Heart right ventricle (tissue), 16 donors: ENCODE data around the gene TSR1. TPM values are rescaled to one million over a fixed set of nuclear protein-coding genes. Genes with fewer than 3 reads are reported as not detected.

Experiments
- ATAC-seq, 8 donors: fragments of 200-7000 bp; cut with Tn5 transposase; one replicate each; pipeline ENCODE4 v1.9.1; 2020; ENCODE audit warnings: mild to moderate bottlenecking in 8 of 8, moderate library complexity in 8 of 8, moderate number of reproducible peaks in 1 of 8
- DNase-seq, 2 donors: peaks; one replicate each; pipeline ENCODE4 v3.0.0-alpha.2; 2020
- H3K27ac ChIP-seq, 10 donors: fragments of 200-600 bp; sonication (generic) in 2 of 10; one replicate each; pipeline versions ENCODE4 v1.5.0 to v1.8.0; 2020 to 2022; ENCODE audit warnings: mild to moderate bottlenecking in 3 of 10
- H3K27me3 ChIP-seq, 7 donors: fragments of 200-600 bp; one replicate each; pipeline ENCODE4 v1.8.0; 2021 to 2022; ENCODE audit warnings: mild to moderate bottlenecking in 2 of 7
- H3K36me3 ChIP-seq, 9 donors: fragments of 200-600 bp; sonication (generic) in 1 of 9; one replicate each; pipeline versions ENCODE4 v1.5.0 to v1.8.0; 2020 to 2022; ENCODE audit warnings: mild to moderate bottlenecking in 2 of 9
- H3K4me1 ChIP-seq, 9 donors: fragments of 200-600 bp; sonication (generic) in 1 of 9; one replicate each; pipeline versions ENCODE4 v1.5.0 to v1.8.0; 2020 to 2022; ENCODE audit warnings: mild to moderate bottlenecking in 4 of 9
- H3K4me3 ChIP-seq, 10 donors: fragments of 200-600 bp; sonication (generic) in 2 of 10; one replicate each; pipeline versions ENCODE4 v1.5.0 to v1.8.0; 2020 to 2022; ENCODE audit warnings: mild to moderate bottlenecking in 7 of 10, moderate library complexity in 2 of 10
- H3K9me3 ChIP-seq, 11 donors: fragments of 200-600 bp in 10 of 11; sonication (generic) in 2 of 11; one replicate each; pipeline versions ENCODE4 v1.5.0 to v1.8.0; 2013 to 2022; ENCODE audit warnings: mild to moderate bottlenecking in 2 of 11, control low read depth in 1 of 11, moderate library complexity in 1 of 11
- WGBS, 2 donors: extraction: QIAGEN DNeasy Blood & Tissue Kit; methylation state at CpG; one replicate each; pipeline ENCODE4 v1.1.7; 2013; ENCODE audit warnings: inconsistent platforms in 1 of 2; 5-methylcytosine and 5-hydroxymethylcytosine counted together
- intact Hi-C, 10 donors: fragments of 100-400 bp; cut with DNase I; formaldehyde crosslinking; loops; one replicate each; pipeline versions ENCODE4 v1.11.1 to v1.14.2; 2022
- polyA plus RNA-seq, 2 donors: library from polyadenylated mRNA; stranded (reverse); fragments of 200-250 nt; gene quantifications; one replicate each; pipeline ENCODE4 v1.2.3, GENCODE V29; 2013
- total RNA-seq, 10 donors: library from RNA; stranded (reverse); fragmentation: NEBNext Ultra II Directional in 3 of 10; extraction: Animal tissue kit (Norgen Biotek cat#: 25700) in 3 of 10; gene quantifications; one replicate each; pipeline versions ENCODE4 v1.2.1 to v1.2.4, GENCODE V29; 2021 to 2023
- TF ChIP-seq, protein P1 (sequence below), 9 donors: fragments of 200-600 bp; sonication (generic) in 2 of 9; IDR thresholded peaks; one replicate each; pipeline versions ENCODE4 v1.5.0 to v1.8.0; 2021 to 2022; ENCODE audit warnings: antibody characterized with exemption in 9 of 9, mild to moderate bottlenecking in 5 of 9, moderate library complexity in 1 of 9
- donor health status: Arrhythmogenic right ventricular cardiomyopathy.
- donor health status: ischemic (EF 13 %, LVEDD 7.1; RV severe dilation, severe dysfunction).
- donor health status: healthy with polysubstance abuse.
- donor health status: DM: no; HTN: yes; CAD: no.
- donor health status: DM: no; HTN: no; CAD: no.
- donor health status: ischemic (EF 25% LVEDD 6.9; RV normal size, moderate dysfunction).
- donor health status: ischemic (EF 25% LVEDD 5.7; RV mildly dilated, moderate dysfunction).
- donor health status: healthy.
- donor health status: DM: yes; HTN: yes; CAD: no.
- donor health status: Ischemic cardiomyopathy.
- donor health status: ischemic (EF 35%, LVEDD 5.7; RV mildly dilated, moderate dysfunction).
- donor health status: nonischemic (EF 11% LVEDD 7.7; RV severe dilation, severe dysfunction).
- donor health status: DM: yes; HTN: yes; CAD: no.
- donor health status: PGD.
- donor health status: ischemic (EF 29% LVEDD 5.4; RV normal size, mild dysfunction).
- donor health status: nonischemic (EF 23%, LVEDD 6.1; RV moderate dilation, normal function).

The TSR1 gene
- total and polyA plus RNA-seq, 12 donors: 12.8 to 30.5 (median 22.5) TPM

DNA sequence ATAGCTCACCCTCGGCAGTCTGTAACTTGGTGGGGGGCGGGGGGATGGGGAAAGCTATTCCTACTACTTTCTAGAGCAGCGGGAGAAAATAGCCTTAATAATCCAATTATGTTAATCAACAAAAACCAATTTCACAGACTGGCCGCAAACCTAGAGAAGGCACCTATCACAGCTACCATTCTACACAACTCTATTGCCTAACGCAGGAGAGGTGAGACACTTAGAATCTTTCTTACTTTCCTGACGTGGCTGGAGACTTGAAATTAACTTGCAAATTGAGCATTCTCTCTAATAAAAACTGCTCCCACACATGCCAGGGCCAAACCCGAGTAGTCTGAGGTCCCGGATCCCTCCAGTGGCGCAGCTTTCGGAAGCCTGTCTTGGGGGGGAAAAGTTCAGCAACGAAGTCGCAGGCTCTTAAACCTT lies 33.5 kb downstream of the TSR1 start:
- H3K27ac ChIP-seq: peak overlapping the region; percentile 88 to 97 (median 92)
- ATAC-seq: peak in 2 of 8 donors; percentile 1 to 20
- peaks cover 3 to 31% (median 22%) of the 10 kb centered on the region in 9 donors for H3K4me1 ChIP-seq
- no peaks in the 10 kb centered on the region for H3K27me3 ChIP-seq
- no peaks in the 10 kb centered on the region for H3K9me3 ChIP-seq
- 3 to 4% methylated on average over 12 of the region's 12 CpGs for WGBS, 2 donors
- no peak for DNase-seq
- intact Hi-C loops: no loop called here
- H3K4me3 ChIP-seq: peak overlapping the region; percentile 76 to 99 (median 90)
- TF ChIP-seq, protein P1, sequence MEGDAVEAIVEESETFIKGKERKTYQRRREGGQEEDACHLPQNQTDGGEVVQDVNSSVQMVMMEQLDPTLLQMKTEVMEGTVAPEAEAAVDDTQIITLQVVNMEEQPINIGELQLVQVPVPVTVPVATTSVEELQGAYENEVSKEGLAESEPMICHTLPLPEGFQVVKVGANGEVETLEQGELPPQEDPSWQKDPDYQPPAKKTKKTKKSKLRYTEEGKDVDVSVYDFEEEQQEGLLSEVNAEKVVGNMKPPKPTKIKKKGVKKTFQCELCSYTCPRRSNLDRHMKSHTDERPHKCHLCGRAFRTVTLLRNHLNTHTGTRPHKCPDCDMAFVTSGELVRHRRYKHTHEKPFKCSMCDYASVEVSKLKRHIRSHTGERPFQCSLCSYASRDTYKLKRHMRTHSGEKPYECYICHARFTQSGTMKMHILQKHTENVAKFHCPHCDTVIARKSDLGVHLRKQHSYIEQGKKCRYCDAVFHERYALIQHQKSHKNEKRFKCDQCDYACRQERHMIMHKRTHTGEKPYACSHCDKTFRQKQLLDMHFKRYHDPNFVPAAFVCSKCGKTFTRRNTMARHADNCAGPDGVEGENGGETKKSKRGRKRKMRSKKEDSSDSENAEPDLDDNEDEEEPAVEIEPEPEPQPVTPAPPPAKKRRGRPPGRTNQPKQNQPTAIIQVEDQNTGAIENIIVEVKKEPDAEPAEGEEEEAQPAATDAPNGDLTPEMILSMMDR (IDR thresholded peaks at IDR 0.05): no peak
- H3K36me3 ChIP-seq: peaks cover 0 to 34% (median 0%) of the 10 kb centered on the region in 9 donors

DNA sequence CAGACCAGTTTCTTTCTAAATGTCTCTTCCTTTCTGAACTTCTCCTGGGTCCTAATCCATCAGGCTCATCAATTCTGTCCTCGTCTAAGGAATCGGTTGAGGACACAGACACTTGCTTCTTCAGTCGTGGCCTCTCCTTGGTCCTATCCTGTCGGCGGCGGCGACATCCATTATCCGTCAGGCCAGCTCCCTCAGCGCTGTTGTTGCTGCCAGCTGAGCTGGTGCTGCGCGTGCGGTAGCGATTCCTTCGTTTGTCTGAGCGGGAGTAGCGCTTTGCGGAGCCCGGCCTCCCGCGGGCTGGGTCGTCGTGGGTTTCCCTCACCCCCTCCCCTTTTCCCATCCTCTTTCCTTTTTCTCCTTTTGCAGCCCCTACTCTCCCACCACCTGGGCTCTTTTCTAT lies 36.5 kb downstream of the TSR1 start:
- intact Hi-C loops: no loop called here
- no peaks in the 10 kb centered on the region for H3K9me3 ChIP-seq
- H3K27ac ChIP-seq: no peak overlapping the region
- DNase-seq (no peak), ATAC-seq (no peak)
- peaks cover 3 to 36% (median 22%) of the 10 kb centered on the region in 9 donors for H3K4me1 ChIP-seq
- WGBS, 2 donors: 92 to 93% methylated on average over 22 of the region's 22 CpGs
- H3K27me3 ChIP-seq: no peaks in the 10 kb centered on the region
- TF ChIP-seq, protein P1 (IDR thresholded peaks at IDR 0.05): no peak
- H3K36me3 ChIP-seq: peaks cover 0 to 60% (median 24%) of the 10 kb centered on the region in 9 donors
- no peak overlapping the region for H3K4me3 ChIP-seq

DNA sequence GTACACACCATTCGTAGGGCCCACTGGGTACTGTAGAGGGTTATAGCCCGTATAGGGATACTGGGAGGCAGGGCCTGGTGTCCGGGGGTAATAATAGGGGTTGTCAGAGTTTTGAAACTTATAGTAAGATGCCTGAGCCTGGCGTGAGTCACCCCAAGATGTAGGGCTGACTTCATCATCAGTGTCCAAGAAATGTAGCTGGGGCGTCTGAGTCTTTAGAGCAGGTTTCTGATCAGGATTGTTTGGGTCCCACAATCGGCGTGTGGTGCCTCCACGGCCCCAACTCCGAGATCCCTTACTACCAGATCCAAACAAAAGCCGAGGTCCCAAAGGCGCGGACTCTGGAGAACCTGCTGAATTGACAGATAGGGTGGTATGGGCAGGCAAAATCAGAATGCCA lies 37.1 kb downstream of the TSR1 start:
- 95 to 96% methylated on average over 12 of the region's 12 CpGs for WGBS, 2 donors
- no peak overlapping the region for H3K4me3 ChIP-seq
- no peak overlapping the region for H3K27ac ChIP-seq
- peaks cover 3 to 30% (median 17%) of the 10 kb centered on the region in 9 donors for H3K4me1 ChIP-seq
- ATAC-seq (no peak), DNase-seq (no peak)
- no peaks in the 10 kb centered on the region for H3K27me3 ChIP-seq
- no peaks in the 10 kb centered on the region for H3K9me3 ChIP-seq
- intact Hi-C loops: no loop called here
- peaks cover 0 to 66% (median 28%) of the 10 kb centered on the region in 9 donors for H3K36me3 ChIP-seq
- TF ChIP-seq, protein P1 (IDR thresholded peaks at IDR 0.05): no peak

DNA sequence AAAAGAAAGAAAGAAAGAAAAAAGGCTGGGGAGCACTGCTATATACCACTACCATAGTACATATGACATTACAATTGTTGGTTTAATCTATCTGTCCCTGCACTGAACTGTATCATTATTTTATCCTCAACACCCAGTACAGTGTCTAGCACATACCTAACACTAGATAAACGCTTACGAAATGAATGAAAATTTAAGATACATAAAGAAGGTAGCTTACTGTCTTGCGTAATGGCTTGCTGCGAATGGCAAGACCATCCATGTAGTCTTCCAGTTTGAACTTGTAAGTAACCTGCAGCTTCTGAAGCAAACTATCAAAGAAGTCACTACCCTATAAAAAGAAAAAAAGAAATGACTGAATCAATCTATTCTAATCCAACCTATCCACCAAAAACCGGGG lies 39.2 kb downstream of the TSR1 start:
- peaks cover 0 to 87% (median 48%) of the 10 kb centered on the region in 9 donors for H3K36me3 ChIP-seq
- H3K4me1 ChIP-seq: peaks cover 0 to 20% (median 9%) of the 10 kb centered on the region in 9 donors
- H3K9me3 ChIP-seq: no peaks in the 10 kb centered on the region
- no peak overlapping the region for H3K27ac ChIP-seq
- DNase-seq (no peak), ATAC-seq (no peak)
- 89 to 92% methylated on average over 5 of the region's 5 CpGs for WGBS, 2 donors
- no peak overlapping the region for H3K4me3 ChIP-seq
- intact Hi-C loops: no loop called here
- H3K27me3 ChIP-seq: no peaks in the 10 kb centered on the region
- TF ChIP-seq, protein P1 (IDR thresholded peaks at IDR 0.05): no peak
